GM19397 (cell line): ENCODE results near the gene PRR15L.

ENCODE experiments used
- ATAC-seq: cut with Tn5 transposase; IDR thresholded peaks from one replicate; pipeline ENCODE4 v1.9.1; 2021; ENCODE audit warnings: mild to moderate bottlenecking, moderate library complexity; ENCODE audit not compliant: unreplicated experiment

PRR15L gene

DNA sequence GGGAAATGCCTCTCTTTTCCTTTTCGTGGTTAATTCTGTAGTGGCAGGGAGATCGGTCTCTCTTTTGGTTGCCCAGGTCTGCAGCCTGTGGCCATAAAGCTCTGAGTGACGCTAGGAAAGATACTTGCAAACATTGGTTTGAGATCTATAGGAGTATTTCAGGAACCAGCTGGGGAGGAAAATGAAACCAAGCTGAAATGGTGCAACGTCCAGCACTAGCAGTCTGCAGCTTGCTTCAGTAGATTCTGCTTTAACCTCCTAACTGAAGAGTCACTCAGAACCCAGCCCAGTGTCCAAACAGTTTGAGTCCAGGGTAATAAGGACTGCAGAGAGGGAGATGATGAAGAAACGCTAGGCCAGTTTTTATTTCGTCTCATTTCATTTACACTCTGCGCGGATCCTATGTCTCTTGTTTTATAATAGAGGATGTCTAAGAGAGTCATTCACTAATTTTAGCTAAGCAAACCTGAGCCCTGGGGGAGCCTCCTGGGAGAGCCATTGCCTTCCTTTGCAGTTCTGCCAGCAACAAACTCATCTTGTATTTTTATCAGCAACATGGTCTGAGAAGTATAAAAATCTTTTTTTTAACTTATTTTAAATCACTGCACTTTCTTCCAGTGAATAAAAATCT lies 49.6 kb downstream of the PRR15L start:
- ATAC-seq, result no peak

DNA sequence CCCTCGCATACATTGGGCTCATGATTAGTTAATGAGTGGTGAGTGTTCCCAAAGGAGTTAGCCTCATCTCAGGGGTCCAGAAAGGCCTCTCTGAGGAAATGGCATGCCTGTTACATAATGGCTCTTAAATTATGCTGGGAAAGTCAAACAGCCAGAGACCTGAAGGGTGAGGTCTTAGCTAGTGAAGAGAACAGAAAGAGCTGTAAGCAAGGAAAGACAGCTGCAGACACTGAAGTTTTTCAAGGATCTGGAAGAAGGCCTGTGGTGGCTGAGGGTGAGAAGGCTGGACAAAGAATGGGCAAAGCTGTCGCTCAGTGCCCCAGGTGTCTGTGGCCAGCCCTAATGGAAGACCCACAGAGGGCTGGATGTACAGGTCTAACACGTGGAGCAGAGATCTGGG lies 51.2 kb downstream of the PRR15L start:
- no peak for ATAC-seq

DNA sequence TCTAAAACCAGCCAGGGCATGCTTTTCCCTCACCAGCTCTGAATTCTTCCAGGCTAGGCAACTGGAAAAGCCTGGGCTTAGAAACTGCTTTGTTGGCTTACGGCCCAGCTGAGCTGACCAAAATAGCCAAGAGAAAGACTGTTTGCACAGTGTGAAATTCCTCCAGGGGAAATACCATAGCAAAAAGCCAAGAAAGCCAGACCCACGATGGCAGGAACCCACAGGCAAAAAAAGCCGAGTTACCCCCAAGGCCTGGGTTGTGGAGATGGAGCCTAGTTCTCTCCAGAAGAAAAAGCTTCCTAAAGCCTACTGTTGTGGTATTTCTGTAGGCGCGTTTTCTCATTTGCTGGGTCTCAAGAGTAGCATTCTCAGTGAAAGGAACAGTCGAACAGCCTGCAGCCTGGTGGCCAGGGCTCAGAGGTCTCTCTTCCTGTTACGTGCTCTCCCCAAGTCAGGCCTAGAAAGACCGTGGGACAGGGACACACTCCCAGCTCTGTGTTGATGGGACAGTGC lies 52.4 kb downstream of the PRR15L start:
- ATAC-seq, result no peak

DNA sequence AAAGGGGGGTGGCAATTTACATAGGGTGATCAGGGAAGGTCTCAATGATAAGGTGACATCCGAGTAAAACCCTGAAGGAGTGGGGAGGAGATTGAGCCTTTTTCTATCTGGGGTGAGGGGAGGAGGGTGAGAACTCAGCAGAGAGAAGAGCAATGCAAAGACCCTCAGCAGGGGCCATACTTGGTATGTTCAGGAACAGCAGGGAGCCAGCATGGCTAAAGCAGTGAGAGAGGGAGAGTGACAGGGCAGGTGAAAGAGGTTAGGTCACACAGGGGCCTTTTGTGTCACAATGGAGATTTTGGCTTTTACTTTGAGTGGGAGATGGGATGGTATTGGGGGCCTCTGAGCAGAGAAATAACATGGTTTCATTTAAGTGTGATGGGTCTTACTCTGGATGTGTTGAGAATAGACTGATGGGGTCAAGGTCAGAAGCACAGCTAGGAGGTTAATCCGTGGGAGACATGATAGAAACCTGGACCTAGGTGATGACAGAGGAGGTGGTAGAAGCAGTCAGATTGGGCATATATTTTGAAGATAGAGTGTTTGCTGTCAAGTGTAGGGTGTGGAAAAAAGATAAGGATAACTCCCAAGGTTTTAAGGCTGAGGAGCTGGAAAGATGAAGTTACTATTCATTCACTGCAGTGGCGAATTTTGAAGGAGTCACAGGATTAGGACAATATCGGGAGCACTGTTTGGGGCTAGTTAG lies 55.5 kb downstream of the PRR15L start:
- ATAC-seq, result no peak
